Keratinocyte (primary cell): ENCODE results near the gene SDK2. TPM values are rescaled to one million over a fixed set of nuclear protein-coding genes. Genes with fewer than 3 reads are reported as not detected.

ENCODE experiments used
- DNase-seq: peaks from one replicate; pipeline ENCODE4 v3.0.0-alpha.2; 2011; ENCODE audit warnings: low read depth, missing footprints, low spot score
- FAIRE-seq: peaks from 2 replicates; lab custom pipeline; 2011; peaks lifted over from hg19 to GRCh38; lab: Jason Lieb, UNC
- H2AFZ ChIP-seq: 2 replicates; pipeline ENCODE4 v1.6.0; 2012; ENCODE audit warnings: low read length, control low read depth, inconsistent platforms; ENCODE audit not compliant: control insufficient read depth
- H3K27ac ChIP-seq: 2 replicates; pipeline ENCODE4 v1.5.1; 2011; ENCODE audit warnings: low read length; ENCODE audit not compliant: control insufficient read depth, insufficient read depth
- H3K27me3 ChIP-seq: 3 replicates; pipeline ENCODE4 v1.6.0; 2011; ENCODE audit warnings: low read length; ENCODE audit not compliant: control insufficient read depth, insufficient read depth; ENCODE audit errors: extremely low read depth
- H3K36me3 ChIP-seq, 2 experiments: 2 replicates in 1 of 2; 3 replicates in 1 of 2; pipeline ENCODE4 v1.5.1; 2011; ENCODE audit warnings: low read length in 2 of 2, mild to moderate bottlenecking in 1 of 2; ENCODE audit not compliant: control insufficient read depth in 2 of 2, insufficient read depth in 2 of 2; ENCODE audit errors: extremely low read depth in 1 of 2
- H3K4me1 ChIP-seq: 3 replicates; pipeline ENCODE4 v1.5.1; 2011; ENCODE audit warnings: low read length; ENCODE audit not compliant: control insufficient read depth, insufficient read depth; ENCODE audit errors: extremely low read depth
- H3K4me2 ChIP-seq: 3 replicates; pipeline ENCODE4 v1.6.0; 2011; ENCODE audit warnings: low read depth, low read length; ENCODE audit not compliant: control insufficient read depth, insufficient read depth; ENCODE audit errors: extremely low read depth
- H3K4me3 ChIP-seq, 3 experiments: fragments of 200-600 bp in 1 of 3; sonication (generic) in 1 of 3; 2 replicates in 2 of 3; 3 replicates in 1 of 3; pipeline ENCODE4 v1.5.1; 2011 to 2016; ENCODE audit warnings: low read length in 3 of 3, mild to moderate bottlenecking in 3 of 3, control low read depth in 2 of 3, inconsistent platforms in 1 of 3, low read depth in 1 of 3, mixed read lengths in 1 of 3, mixed run types in 1 of 3, moderate library complexity in 1 of 3; ENCODE audit not compliant: control insufficient read depth in 2 of 3, insufficient read depth in 2 of 3; ENCODE audit errors: extremely low read depth in 1 of 3
- H3K79me2 ChIP-seq: 2 replicates; pipeline ENCODE4 v1.6.0; 2012; ENCODE audit warnings: low read length; ENCODE audit not compliant: control insufficient read depth, insufficient read depth
- H3K9ac ChIP-seq: 3 replicates; pipeline ENCODE4 v1.6.0; 2011; ENCODE audit warnings: low read length; ENCODE audit not compliant: control insufficient read depth, insufficient read depth; ENCODE audit errors: extremely low read depth
- H3K9me1 ChIP-seq: 3 replicates; pipeline ENCODE4 v1.6.0; 2011; ENCODE audit warnings: low read length; ENCODE audit not compliant: control insufficient read depth, insufficient read depth; ENCODE audit errors: extremely low read depth
- H3K9me3 ChIP-seq: 2 replicates; pipeline ENCODE4 v1.5.1; 2012; ENCODE audit warnings: low read depth, low read length; ENCODE audit not compliant: control insufficient read depth
- H4K20me1 ChIP-seq: 3 replicates; pipeline ENCODE4 v1.6.0; 2011; ENCODE audit warnings: low read length; ENCODE audit not compliant: control insufficient read depth, insufficient read depth; ENCODE audit errors: extremely low read depth
- EZH2 ChIP-seq: IDR thresholded peaks from one replicate; pipeline ENCODE4 v1.6.1; 2012; ENCODE audit warnings: inconsistent platforms, mild to moderate bottlenecking, low read length, moderate library complexity
- dilution Hi-C: fragments of 300-500 bp; cut with MboI; formaldehyde crosslinking; loops from one replicate; pipeline ENCODE4 v1.7.0; 2020; ENCODE audit warnings: low sequenced_read_pairs; ENCODE audit not compliant: extremely low pct_ligation_motif_present
- polyA plus RNA-seq, 5 experiments: library from polyadenylated mRNA; depleted of rRNA in 3 of 5; stranded (reverse) in 3 of 5; stranded (forward) in 1 of 5; unstranded in 1 of 5; fragments of >200 nt; gene quantifications; 1 replicate in 1 of 5; 2 replicates in 3 of 5; 3 replicates in 1 of 5; pipeline versions ENCODE4 v1.2.1 to v1.2.3, GENCODE V29; 2011 to 2012; ENCODE audit warnings: missing spikeins in 2 of 5, low read depth in 1 of 5, low replicate concordance in 1 of 5
- TF ChIP-seq, protein P1 (sequence below), 3 experiments: IDR thresholded peaks in 1 of 3; conservative IDR thresholded peaks in 1 of 3; optimal IDR thresholded peaks in 1 of 3; 2 replicates in 2 of 3; 3 replicates in 1 of 3; pipeline versions ENCODE3 to v1.5.1; 2011; ENCODE audit warnings: low read length in 3 of 3, mild to moderate bottlenecking in 3 of 3, moderate library complexity in 2 of 3, control low read depth in 1 of 3, inconsistent platforms in 1 of 3; ENCODE audit not compliant: insufficient read depth in 2 of 3; ENCODE audit errors: extremely low read depth in 1 of 3

Gene SDK2
- polyA plus RNA-seq, 1 donor (not counting 4 experiments of a cell fraction or from before 2014, with no cell fraction given) = 1.8 TPM

DNA sequence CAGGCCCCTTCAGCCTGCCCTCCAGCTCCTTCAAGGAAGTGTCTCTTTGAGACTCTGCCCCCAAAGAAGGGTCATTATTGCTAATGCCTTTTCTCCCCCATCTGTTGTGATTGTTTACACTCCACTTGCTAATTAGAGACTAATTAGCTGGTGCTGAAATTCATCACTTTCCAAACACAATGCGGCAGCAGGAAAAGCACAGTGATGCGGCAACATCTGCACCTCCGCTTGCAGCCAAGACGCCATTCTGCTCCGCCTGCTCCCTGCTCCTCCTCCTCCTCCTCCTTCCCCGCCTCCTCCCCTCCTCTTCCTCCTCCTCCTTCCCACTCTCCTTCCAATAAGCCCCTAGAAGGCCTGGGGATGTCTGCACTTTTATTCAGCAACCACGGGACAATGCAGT, 110.5 kb downstream of the SDK2 start:
- H3K9ac ChIP-seq = no peak overlapping the region
- no peak for TF ChIP-seq EZH2
- H2AFZ ChIP-seq = no peak overlapping the region
- H3K4me2 ChIP-seq = no peak overlapping the region
- H3K27ac ChIP-seq = no peak overlapping the region
- no peaks in the 10 kb centered on the region for H3K79me2 ChIP-seq
- dilution Hi-C loops = no loop called here
- no peaks in the 10 kb centered on the region for H3K9me3 ChIP-seq
- no peaks in the 10 kb centered on the region for H3K36me3 ChIP-seq
- no peaks in the 10 kb centered on the region for H4K20me1 ChIP-seq
- no peaks in the 10 kb centered on the region for H3K4me1 ChIP-seq
- DNase-seq (no peak), FAIRE-seq (no peak)
- H3K27me3 ChIP-seq = no peaks in the 10 kb centered on the region
- H3K9me1 ChIP-seq = no peaks in the 10 kb centered on the region
- H3K4me3 ChIP-seq = no peak overlapping the region

DNA sequence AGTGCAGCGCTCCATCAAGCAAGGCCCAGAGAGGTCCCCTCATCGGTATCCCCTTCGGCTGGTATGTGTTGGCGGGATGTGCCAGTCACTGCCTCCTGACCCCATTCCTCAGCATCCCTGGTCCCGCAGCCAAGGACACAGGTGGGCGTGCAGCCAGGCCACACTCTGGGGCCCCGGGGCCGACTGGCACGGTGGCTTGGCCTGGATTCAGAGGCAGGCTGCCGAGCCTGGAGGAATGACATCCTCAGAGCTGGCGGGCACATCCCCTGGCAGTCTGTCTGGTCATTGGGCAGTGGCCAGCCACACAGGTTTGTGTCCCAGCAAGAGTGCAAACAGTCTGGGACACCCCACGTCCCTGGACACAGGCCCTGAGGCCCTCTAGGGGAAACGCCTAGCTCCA, 111.1 kb downstream of the SDK2 start:
- no peak overlapping the region for H2AFZ ChIP-seq
- H3K4me3 ChIP-seq = no peak overlapping the region
- FAIRE-seq (no peak), DNase-seq (no peak)
- H3K36me3 ChIP-seq = no peaks in the 10 kb centered on the region
- H3K9me3 ChIP-seq = no peaks in the 10 kb centered on the region
- H3K9me1 ChIP-seq = no peaks in the 10 kb centered on the region
- dilution Hi-C loops = no loop called here
- no peak overlapping the region for H3K27ac ChIP-seq
- H3K4me1 ChIP-seq = no peaks in the 10 kb centered on the region
- no peak overlapping the region for H3K4me2 ChIP-seq
- H3K9ac ChIP-seq = no peak overlapping the region
- no peaks in the 10 kb centered on the region for H4K20me1 ChIP-seq
- TF ChIP-seq, protein P1, sequence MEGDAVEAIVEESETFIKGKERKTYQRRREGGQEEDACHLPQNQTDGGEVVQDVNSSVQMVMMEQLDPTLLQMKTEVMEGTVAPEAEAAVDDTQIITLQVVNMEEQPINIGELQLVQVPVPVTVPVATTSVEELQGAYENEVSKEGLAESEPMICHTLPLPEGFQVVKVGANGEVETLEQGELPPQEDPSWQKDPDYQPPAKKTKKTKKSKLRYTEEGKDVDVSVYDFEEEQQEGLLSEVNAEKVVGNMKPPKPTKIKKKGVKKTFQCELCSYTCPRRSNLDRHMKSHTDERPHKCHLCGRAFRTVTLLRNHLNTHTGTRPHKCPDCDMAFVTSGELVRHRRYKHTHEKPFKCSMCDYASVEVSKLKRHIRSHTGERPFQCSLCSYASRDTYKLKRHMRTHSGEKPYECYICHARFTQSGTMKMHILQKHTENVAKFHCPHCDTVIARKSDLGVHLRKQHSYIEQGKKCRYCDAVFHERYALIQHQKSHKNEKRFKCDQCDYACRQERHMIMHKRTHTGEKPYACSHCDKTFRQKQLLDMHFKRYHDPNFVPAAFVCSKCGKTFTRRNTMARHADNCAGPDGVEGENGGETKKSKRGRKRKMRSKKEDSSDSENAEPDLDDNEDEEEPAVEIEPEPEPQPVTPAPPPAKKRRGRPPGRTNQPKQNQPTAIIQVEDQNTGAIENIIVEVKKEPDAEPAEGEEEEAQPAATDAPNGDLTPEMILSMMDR (optimal IDR thresholded peaks at IDR 0.05 in 1 of 3, IDR thresholded peaks at IDR 0.05 in 1 of 3, conservative IDR thresholded peaks at IDR 0.05 in 1 of 3; ENCODE audit: extremely low read depth in 1 of 3, insufficient read depth in 2 of 3, low read length in 3 of 3) = no peak
- TF ChIP-seq EZH2 = no peak
- H3K79me2 ChIP-seq = no peaks in the 10 kb centered on the region
- no peaks in the 10 kb centered on the region for H3K27me3 ChIP-seq

DNA sequence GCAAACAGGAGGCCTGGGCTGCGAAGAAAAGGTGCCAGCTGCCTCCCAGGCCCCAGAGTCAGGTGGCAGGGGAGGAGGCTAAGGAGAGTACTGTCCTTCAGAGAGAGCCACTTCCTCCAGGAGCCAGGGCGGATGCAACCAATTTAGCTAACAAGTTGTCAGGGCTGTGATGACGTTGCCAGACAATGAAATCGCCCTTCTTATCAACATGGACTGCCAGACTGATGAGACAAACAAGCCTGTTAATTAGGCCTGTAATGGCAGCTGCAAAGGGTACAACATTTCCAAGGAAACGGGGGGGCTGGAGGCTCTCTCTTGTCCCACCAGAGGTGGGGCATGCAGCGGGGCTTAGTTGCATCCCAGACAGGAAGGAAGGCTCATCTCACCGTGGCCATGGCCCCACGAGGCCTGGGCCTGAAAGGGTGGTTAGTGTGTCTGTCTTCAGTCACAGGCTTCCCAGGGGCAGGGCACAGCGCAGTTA, 111.8 kb downstream of the SDK2 start:
- H3K4me2 ChIP-seq = no peak overlapping the region
- TF ChIP-seq, protein P1 (optimal IDR thresholded peaks at IDR 0.05 in 1 of 3, IDR thresholded peaks at IDR 0.05 in 1 of 3, conservative IDR thresholded peaks at IDR 0.05 in 1 of 3; ENCODE audit: extremely low read depth in 1 of 3, insufficient read depth in 2 of 3, low read length in 3 of 3) = no peak
- no peak for TF ChIP-seq EZH2
- no peaks in the 10 kb centered on the region for H4K20me1 ChIP-seq
- no peak overlapping the region for H3K27ac ChIP-seq
- H3K4me1 ChIP-seq = no peaks in the 10 kb centered on the region
- H3K27me3 ChIP-seq = no peaks in the 10 kb centered on the region
- no peak overlapping the region for H3K4me3 ChIP-seq
- no peak for DNase-seq
- no peaks in the 10 kb centered on the region for H3K79me2 ChIP-seq
- FAIRE-seq = no peak
- dilution Hi-C loops = no loop called here
- no peaks in the 10 kb centered on the region for H3K36me3 ChIP-seq
- H3K9me3 ChIP-seq = no peaks in the 10 kb centered on the region
- no peak overlapping the region for H2AFZ ChIP-seq
- no peak overlapping the region for H3K9ac ChIP-seq
- no peaks in the 10 kb centered on the region for H3K9me1 ChIP-seq
